ENCODE results near the gene GSTP1.
"Not testable (repeated sequence)": the region's sequence is repeated elsewhere in the genome, so short reads cannot be mapped to it uniquely, and the experiment has no call there.

Gene GSTP1

GRCh38 chr11:67563705-67564114 lies 19.9 kb upstream of the GSTP1 start:
- peak; percentile 59 to 63 for DNase-seq (ENCODE audit: low read depth in 2 of 2)

- no peak for DNase-seq (ENCODE audit: low read depth in 2 of 2)
Measured at GRCh38 chr11:67564230-67564629, 19.4 kb upstream of the GSTP1 start.

- no peak for DNase-seq (ENCODE audit: low read depth in 2 of 2)
Measured at GRCh38 chr11:67571443-67571842, 12.2 kb upstream of the GSTP1 start.

GRCh38 chr11:67572305-67572704 lies 11.3 kb upstream of the GSTP1 start:
- no peak for DNase-seq (ENCODE audit: low read depth in 2 of 2)

- no peak for DNase-seq (ENCODE audit: low read depth in 2 of 2)
Measured at GRCh38 chr11:67572747-67573419, 10.7 kb upstream of the GSTP1 start.

GRCh38 chr11:67574938-67575337 lies 8.7 kb upstream of the GSTP1 start:
- DNase-seq (ENCODE audit: low read depth in 2 of 2), result no peak

- no peak for DNase-seq (ENCODE audit: low read depth in 2 of 2)
Measured at GRCh38 chr11:67576735-67577475, 6.7 kb upstream of the GSTP1 start.

- no peak for DNase-seq (ENCODE audit: low read depth in 2 of 2)
Measured at GRCh38 chr11:67577951-67578350, 5.7 kb upstream of the GSTP1 start.

- DNase-seq (ENCODE audit: low read depth in 2 of 2), result no peak
Measured at GRCh38 chr11:67581469-67581868, 2.1 kb upstream of the GSTP1 start.

- no peak for DNase-seq (ENCODE audit: low read depth in 2 of 2)
Measured at GRCh38 chr11:67582011-67582410, 1.6 kb upstream of the GSTP1 start.

GRCh38 chr11:67584205-67584880 lies 731 bp downstream of the GSTP1 start:
- no peak for DNase-seq (ENCODE audit: low read depth in 2 of 2)

- DNase-seq (ENCODE audit: low read depth in 2 of 2), result no peak
Measured at GRCh38 chr11:67584881-67585873, 1.6 kb downstream of the GSTP1 start.

- DNase-seq (ENCODE audit: low read depth in 2 of 2), result no peak
Measured at GRCh38 chr11:67585911-67586310, 2.3 kb downstream of the GSTP1 start.

GRCh38 chr11:67586568-67587250 lies 3.1 kb downstream of the GSTP1 start:
- no peak for DNase-seq (ENCODE audit: low read depth in 2 of 2)

- no peak for DNase-seq (ENCODE audit: low read depth in 2 of 2)
Measured at GRCh38 chr11:67588136-67588503, 4.5 kb downstream of the GSTP1 start.

- not testable (repeated sequence) for DNase-seq (ENCODE audit: low read depth in 2 of 2)
Measured at GRCh38 chr11:67588899-67589415, 5.3 kb downstream of the GSTP1 start.

GRCh38 chr11:67592880-67593564 lies 9.4 kb downstream of the GSTP1 start:
- DNase-seq (ENCODE audit: low read depth in 2 of 2), result no peak

GRCh38 chr11:67593565-67593905 lies 9.9 kb downstream of the GSTP1 start:
- no peak for DNase-seq (ENCODE audit: low read depth in 2 of 2)

- no peak for DNase-seq (ENCODE audit: low read depth in 2 of 2)
Measured at GRCh38 chr11:67594480-67594879, 10.9 kb downstream of the GSTP1 start.

- no peak for DNase-seq (ENCODE audit: low read depth in 2 of 2)
Measured at GRCh38 chr11:67596753-67597300, 13.2 kb downstream of the GSTP1 start.
